Ovary (tissue), 3 donors: ENCODE measurements around the gene TMEFF2.
A peak's percentile ranks its signal among the peaks of the same experiment; 100 is the strongest.

Experiments used
- CTCF ChIP-seq, 3 donors: fragments of 450-650 bp in 2 of 3; fragments of 200-600 bp in 1 of 3; IDR thresholded peaks; one replicate each; pipeline versions ENCODE4 v1.5.1 to v1.8.0; 2016 to 2022; ENCODE audit warnings: antibody characterized with exemption in 3 of 3, mild to moderate bottlenecking in 1 of 3
- POLR2A ChIP-seq: fragments of 450-650 bp; IDR thresholded peaks from one replicate; pipeline ENCODE4 v1.6.1; 2017; ENCODE audit warnings: antibody characterized with exemption, mild to moderate bottlenecking, moderate library complexity
- donor health status: DM: no; HTN: no; CAD: no.

DNA sequence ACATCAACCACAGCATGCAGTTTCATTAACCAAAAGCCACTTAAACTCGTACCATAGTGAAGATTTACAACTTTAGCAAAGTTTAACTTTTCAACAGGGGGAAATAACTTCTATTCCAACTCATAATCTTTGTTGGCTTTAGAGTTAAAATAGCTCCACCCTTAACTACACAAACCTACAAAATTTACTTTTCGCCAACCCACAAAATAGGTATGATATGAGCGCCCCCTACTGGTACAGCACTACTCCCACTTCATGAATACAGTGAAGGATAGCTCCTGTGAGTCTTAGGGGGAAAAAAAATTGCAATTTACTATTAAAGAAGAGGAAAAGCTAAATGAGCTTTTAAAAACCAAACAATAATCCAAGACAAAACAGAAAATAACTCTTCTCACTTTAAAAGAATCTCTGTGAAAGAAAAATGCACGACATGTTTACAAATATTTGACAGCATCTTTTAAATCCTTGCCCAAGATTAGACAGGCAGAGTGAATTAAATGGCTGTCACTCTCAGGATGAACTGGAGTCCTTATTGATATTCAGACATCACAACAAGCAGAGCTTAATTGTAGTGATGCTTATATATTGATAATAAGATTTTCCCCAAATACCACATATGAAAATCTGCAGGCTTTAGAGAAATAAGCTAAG is 32.2 kb downstream of the TMEFF2 start:
- no peak for TF ChIP-seq POLR2A
- peak; percentile 73 to 95 (median 95) for TF ChIP-seq CTCF (IDR thresholded peaks at IDR 0.05)
